ENCODE results near the gene KMT2C.

GRCh38 chr7:152424348-152425108, 11.3 kb downstream of the KMT2C start:
- TF ChIP-seq ZNF274 (IDR thresholded peaks at IDR 0.05; ENCODE audit: insufficient read depth, insufficient read length) (no peak), RCOR1 (conservative IDR thresholded peaks at IDR 0.05; ENCODE audit: low read depth, low read length) (no peak), RAD21 (IDR thresholded peaks at IDR 0.05; ENCODE audit: insufficient read depth, low read depth, low read length) (no peak), BHLHE40 (IDR thresholded peaks at IDR 0.05; ENCODE audit: borderline replicate concordance in 1 of 2, low read depth in 2 of 2, low read length in 1 of 2) (no peak), CTCF (IDR thresholded peaks at IDR 0.05 in 2 of 3, conservative IDR thresholded peaks at IDR 0.05 in 1 of 3; ENCODE audit: control insufficient read depth in 2 of 3, extremely low read depth in 1 of 3, insufficient read depth in 1 of 3, low read depth in 3 of 3, low read length in 3 of 3) (no peak), SP1 (IDR thresholded peaks at IDR 0.05; ENCODE audit: low read depth, low read length) (no peak), NBN (IDR thresholded peaks at IDR 0.05) (no peak), YY1 (IDR thresholded peaks at IDR 0.05; ENCODE audit: low read depth, low read length) (no peak), FOS (IDR thresholded peaks at IDR 0.05; ENCODE audit: borderline replicate concordance, extremely low read depth, insufficient read length) (no peak), NR2F1 (conservative IDR thresholded peaks at IDR 0.05) (no peak), POLR2A (IDR thresholded peaks at IDR 0.05; ENCODE audit: low read depth, low read length) (no peak), FOXM1 (IDR thresholded peaks at IDR 0.05; ENCODE audit: low read depth, low read length) (no peak)
- TF ChIP-seq, protein P1, sequence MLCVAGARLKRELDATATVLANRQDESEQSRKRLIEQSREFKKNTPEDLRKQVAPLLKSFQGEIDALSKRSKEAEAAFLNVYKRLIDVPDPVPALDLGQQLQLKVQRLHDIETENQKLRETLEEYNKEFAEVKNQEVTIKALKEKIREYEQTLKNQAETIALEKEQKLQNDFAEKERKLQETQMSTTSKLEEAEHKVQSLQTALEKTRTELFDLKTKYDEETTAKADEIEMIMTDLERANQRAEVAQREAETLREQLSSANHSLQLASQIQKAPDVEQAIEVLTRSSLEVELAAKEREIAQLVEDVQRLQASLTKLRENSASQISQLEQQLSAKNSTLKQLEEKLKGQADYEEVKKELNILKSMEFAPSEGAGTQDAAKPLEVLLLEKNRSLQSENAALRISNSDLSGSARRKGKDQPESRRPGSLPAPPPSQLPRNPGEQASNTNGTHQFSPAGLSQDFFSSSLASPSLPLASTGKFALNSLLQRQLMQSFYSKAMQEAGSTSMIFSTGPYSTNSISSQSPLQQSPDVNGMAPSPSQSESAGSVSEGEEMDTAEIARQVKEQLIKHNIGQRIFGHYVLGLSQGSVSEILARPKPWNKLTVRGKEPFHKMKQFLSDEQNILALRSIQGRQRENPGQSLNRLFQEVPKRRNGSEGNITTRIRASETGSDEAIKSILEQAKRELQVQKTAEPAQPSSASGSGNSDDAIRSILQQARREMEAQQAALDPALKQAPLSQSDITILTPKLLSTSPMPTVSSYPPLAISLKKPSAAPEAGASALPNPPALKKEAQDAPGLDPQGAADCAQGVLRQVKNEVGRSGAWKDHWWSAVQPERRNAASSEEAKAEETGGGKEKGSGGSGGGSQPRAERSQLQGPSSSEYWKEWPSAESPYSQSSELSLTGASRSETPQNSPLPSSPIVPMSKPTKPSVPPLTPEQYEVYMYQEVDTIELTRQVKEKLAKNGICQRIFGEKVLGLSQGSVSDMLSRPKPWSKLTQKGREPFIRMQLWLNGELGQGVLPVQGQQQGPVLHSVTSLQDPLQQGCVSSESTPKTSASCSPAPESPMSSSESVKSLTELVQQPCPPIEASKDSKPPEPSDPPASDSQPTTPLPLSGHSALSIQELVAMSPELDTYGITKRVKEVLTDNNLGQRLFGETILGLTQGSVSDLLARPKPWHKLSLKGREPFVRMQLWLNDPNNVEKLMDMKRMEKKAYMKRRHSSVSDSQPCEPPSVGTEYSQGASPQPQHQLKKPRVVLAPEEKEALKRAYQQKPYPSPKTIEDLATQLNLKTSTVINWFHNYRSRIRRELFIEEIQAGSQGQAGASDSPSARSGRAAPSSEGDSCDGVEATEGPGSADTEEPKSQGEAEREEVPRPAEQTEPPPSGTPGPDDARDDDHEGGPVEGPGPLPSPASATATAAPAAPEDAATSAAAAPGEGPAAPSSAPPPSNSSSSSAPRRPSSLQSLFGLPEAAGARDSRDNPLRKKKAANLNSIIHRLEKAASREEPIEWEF (IDR thresholded peaks at IDR 0.05; ENCODE audit: insufficient replicate concordance, low read depth, low read length): no peak
- TF ChIP-seq, protein P2, sequence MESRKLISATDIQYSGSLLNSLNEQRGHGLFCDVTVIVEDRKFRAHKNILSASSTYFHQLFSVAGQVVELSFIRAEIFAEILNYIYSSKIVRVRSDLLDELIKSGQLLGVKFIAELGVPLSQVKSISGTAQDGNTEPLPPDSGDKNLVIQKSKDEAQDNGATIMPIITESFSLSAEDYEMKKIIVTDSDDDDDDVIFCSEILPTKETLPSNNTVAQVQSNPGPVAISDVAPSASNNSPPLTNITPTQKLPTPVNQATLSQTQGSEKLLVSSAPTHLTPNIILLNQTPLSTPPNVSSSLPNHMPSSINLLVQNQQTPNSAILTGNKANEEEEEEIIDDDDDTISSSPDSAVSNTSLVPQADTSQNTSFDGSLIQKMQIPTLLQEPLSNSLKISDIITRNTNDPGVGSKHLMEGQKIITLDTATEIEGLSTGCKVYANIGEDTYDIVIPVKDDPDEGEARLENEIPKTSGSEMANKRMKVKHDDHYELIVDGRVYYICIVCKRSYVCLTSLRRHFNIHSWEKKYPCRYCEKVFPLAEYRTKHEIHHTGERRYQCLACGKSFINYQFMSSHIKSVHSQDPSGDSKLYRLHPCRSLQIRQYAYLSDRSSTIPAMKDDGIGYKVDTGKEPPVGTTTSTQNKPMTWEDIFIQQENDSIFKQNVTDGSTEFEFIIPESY (IDR thresholded peaks at IDR 0.05): no peak

Measured in GM12878 (cell line).